ENCODE data around the gene TTC9B.
A peak's percentile ranks its signal among the peaks of the same experiment; 100 is the strongest.

Gene TTC9B

DNA sequence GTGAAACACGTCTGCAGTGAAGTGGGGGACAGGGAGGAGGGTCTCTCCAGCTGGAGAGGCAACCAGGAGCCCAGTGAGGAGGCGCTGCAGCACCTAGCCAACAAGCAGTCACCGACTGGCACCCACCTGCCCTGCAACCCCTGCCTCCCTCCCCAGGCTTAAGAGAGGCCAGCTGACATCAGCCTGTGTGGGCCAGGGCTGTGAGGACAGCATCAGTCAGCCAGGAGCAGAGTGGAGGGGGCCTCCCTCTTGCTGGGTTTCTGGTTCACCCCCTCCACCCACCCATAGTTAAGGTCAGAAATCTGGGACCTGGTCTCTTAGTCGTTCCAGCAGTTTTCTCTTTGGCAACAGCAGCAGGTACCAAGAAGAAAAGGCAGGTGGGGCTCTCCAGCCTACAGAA lies 33.8 kb upstream of the TTC9B start:
- ChIA-PET POLR2A (ENCODE audit: low non-redundant PET) (no interaction called here), CTCF (no interaction called here)
- no peak for TF ChIP-seq CTCF (conservative IDR thresholded peaks at IDR 0.05; ENCODE audit: low read depth)
- peak overlapping the region; percentile 24; the same call in 1 of the 2 replicates for H3K27ac ChIP-seq
- no peak for DNase-seq (ENCODE audit: low spot score)

GRCh38 chr19:40251244-40251643 lies 33.1 kb upstream of the TTC9B start:
- ChIA-PET POLR2A (ENCODE audit: low non-redundant PET) (no interaction called here), CTCF (no interaction called here)
- DNase-seq (ENCODE audit: low spot score), result no peak
- H3K27ac ChIP-seq, result no peak overlapping the region
- TF ChIP-seq CTCF (conservative IDR thresholded peaks at IDR 0.05; ENCODE audit: low read depth), result no peak

DNA sequence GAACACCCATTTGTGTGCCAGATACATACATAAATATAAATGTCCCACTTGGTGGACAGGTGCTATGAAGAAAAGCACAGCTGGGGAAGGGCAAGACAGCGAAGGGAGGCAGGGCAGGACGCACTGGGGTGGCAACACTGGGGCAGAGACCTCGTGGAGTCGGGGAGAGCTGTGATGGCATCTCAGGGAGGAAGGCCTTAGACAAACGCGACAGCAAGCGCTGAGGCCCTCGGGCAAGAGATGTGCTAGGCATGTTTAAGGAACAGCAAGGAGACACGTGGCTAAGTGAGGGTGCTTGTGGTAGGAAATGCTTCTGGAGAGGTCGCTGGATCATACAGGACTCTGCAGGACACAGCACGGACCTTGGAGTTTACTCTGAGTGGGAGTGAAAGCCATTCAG lies 31.6 kb upstream of the TTC9B start:
- CTCF ChIA-PET, result no interaction called here
- H3K27ac ChIP-seq, result no peak overlapping the region

DNA sequence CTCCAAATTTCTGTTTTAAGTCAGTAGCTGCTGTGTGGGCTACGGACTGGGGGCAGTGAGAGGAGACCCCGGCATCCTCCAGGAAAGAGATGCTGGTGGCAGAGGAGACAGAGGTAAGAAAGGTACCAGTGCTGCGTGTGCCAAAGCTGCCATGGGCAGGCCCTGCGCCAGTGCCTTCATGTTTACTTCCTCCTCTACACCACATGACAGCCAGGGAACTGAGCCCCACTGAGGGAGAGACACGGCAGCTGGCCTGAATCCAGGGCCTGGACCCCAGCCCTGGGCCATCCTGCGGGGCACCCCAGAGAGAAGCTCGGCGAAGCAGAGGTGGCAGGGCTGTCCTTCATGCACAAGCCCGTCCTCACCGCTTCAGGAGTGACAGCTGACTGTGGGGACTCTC lies 31.0 kb upstream of the TTC9B start:
- POLR2A ChIA-PET (ENCODE audit: low non-redundant PET), result interaction anchor here (0.9 kb wide), 1 partner anchor 38 kb away, joined by 3 read pairs; no protein-coding TSS in a partner anchor
- no peak for DNase-seq (ENCODE audit: low spot score)
- CTCF ChIA-PET, result no interaction called here
- H3K27ac ChIP-seq, result no peak overlapping the region
- no peak for TF ChIP-seq CTCF (conservative IDR thresholded peaks at IDR 0.05; ENCODE audit: low read depth)

More for the DNA sequence above, 31.6 kb upstream of the TTC9B start:
- no peak for TF ChIP-seq CTCF (conservative IDR thresholded peaks at IDR 0.05; ENCODE audit: low read depth)
- POLR2A ChIA-PET (ENCODE audit: low non-redundant PET), result interaction anchor here (0.9 kb wide), 1 partner anchor 37 kb away, joined by 3 read pairs; no protein-coding TSS in a partner anchor
- no peak for DNase-seq (ENCODE audit: low spot score)

DNA sequence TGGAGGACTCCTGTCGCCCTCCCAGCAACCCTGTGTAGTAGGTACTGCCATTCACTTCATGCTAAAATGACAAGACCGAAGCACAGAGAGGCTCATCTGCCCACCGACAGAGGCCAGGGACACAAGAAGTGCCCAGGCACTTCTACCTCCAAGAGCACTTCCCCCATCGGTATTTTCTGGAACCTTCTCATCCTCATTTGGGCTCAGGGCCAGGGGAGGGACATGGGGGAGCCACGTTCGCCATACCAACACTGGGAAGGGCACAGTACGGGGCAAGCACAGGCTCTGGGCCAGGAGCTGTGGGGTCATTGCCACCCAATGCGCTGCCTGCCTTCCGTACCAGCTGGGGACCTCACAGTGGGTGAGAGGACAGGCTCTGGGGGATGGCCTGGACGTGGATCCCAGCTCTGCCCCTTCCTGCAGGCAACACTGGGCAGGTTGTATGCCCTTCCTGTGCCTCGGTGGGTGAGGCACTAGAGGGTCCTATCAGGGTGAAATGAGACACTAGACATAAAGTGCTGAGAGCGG lies 29.6 kb upstream of the TTC9B start:
- no peak overlapping the region; the same call in 1 of the 2 replicates for H3K27ac ChIP-seq
- POLR2A ChIA-PET (ENCODE audit: low non-redundant PET), result no interaction called here
- no peak for DNase-seq (ENCODE audit: low spot score)
- no peak for TF ChIP-seq CTCF (conservative IDR thresholded peaks at IDR 0.05; ENCODE audit: low read depth)
- CTCF ChIA-PET, result no interaction called here

- TF ChIP-seq CTCF (conservative IDR thresholded peaks at IDR 0.05; ENCODE audit: low read depth), result no peak
- ChIA-PET CTCF (interaction anchor here (0.5 kb wide), 1 partner anchor 56 kb away, joined by 3 read pairs; no protein-coding TSS in a partner anchor), POLR2A (ENCODE audit: low non-redundant PET) (no interaction called here)
- no peak for DNase-seq (ENCODE audit: low spot score)
- H3K27ac ChIP-seq, result peak overlapping the region; percentile 9; the same call in 1 of the 2 replicates
These were observed 29.0 kb upstream of the TTC9B start for GRCh38 chr19:40247178-40247577.
